Adrenal gland (tissue), 5 donors: Measurements from ENCODE around the gene TNS3.

Experiments
- CTCF ChIP-seq, 6 experiments: fragments of 450-650 bp in 4 of 6; fragments of 200-600 bp in 2 of 6; sonication (generic) in 1 of 6; IDR thresholded peaks; 1 replicate in 5 of 6; 2 replicates in 1 of 6; pipeline versions ENCODE4 v1.5.1 to v1.8.0; 2016 to 2021; ENCODE audit warnings: antibody characterized with exemption in 6 of 6, mild to moderate bottlenecking in 2 of 6, moderate library complexity in 1 of 6
- POLR2A ChIP-seq, 2 donors: fragments of 450-650 bp; IDR thresholded peaks; one replicate each; pipeline ENCODE4 v1.6.1; 2017; ENCODE audit warnings: antibody characterized with exemption in 2 of 2, mild to moderate bottlenecking in 2 of 2, moderate library complexity in 1 of 2
- donor health status: DM: no; HTN: no; CAD: no.

- no peak for TF ChIP-seq POLR2A (IDR thresholded peaks at IDR 0.05)
- TF ChIP-seq CTCF (IDR thresholded peaks at IDR 0.05), result no peak
Measured at GRCh38 chr7:47568056-47568455, 13.9 kb downstream of the TNS3 start.
